IMR-90 (cell line): ENCODE measurements around the gene ARMS2. TPM values are rescaled to one million over a fixed set of nuclear protein-coding genes. Genes with fewer than 3 reads are reported as not detected.

Experiments
- ATAC-seq: fragments of 200-7000 bp; cut with Tn5 transposase; 2 replicates; pipeline ENCODE4 v1.9.1; 2020; ENCODE audit warnings: low read depth, mild to moderate bottlenecking, moderate library complexity
- BruUV-seq: library from RNA; stranded (reverse); fragments of 400-500 nt; replicated peaks from 2 replicates; lab custom pipeline; 2021; lab: Mats Ljungman, UMichigan
- CTCF ChIA-PET: fragments of 300-600 bp; formaldehyde crosslinking; extraction: SDS; loops from one replicate; lab custom pipeline; 2021; ENCODE audit warnings: antibody characterized with exemption; lab: Yijun Ruan, JAX
- POLR2A ChIA-PET: fragments of 300-600 bp; sonication (Branson Sonifier 250); formaldehyde crosslinking; loops from one replicate; lab custom pipeline; 2022; ENCODE audit warnings: antibody characterized with exemption; ENCODE audit not compliant: unreplicated experiment; lab: Charles Lee
- DNase-seq: peaks from one replicate; pipeline ENCODE4 v3.0.0; 2013
- H2AFZ ChIP-seq: replicated peaks from 2 replicates; pipeline ENCODE3; 2013; ENCODE audit warnings: low read length, mild to moderate bottlenecking; ENCODE audit not compliant: poor library complexity
- H2AK5ac ChIP-seq: 2 replicates; pipeline ENCODE4 v1.6.1; 2013; ENCODE audit warnings: low read depth, low read length, inconsistent platforms
- H2AK9ac ChIP-seq: replicated peaks from 2 replicates; pipeline ENCODE3; 2013; ENCODE audit warnings: mild to moderate bottlenecking, low read depth, low read length, moderate library complexity; ENCODE audit not compliant: poor library complexity
- H2BK120ac ChIP-seq: 2 replicates; pipeline ENCODE4 v1.6.1; 2013; ENCODE audit warnings: low read depth, low read length, inconsistent platforms
- H2BK15ac ChIP-seq: 3 replicates; pipeline ENCODE4 v1.6.1; 2013; ENCODE audit warnings: low read depth, low read length, inconsistent platforms
- H2BK20ac ChIP-seq: 2 replicates; pipeline ENCODE4 v1.6.1; 2013; ENCODE audit warnings: low read depth, mild to moderate bottlenecking, inconsistent platforms, low read length, moderate library complexity
- H2BK5ac ChIP-seq: 2 replicates; pipeline ENCODE4 v1.6.1; 2013; ENCODE audit warnings: mild to moderate bottlenecking, low read depth, low read length, inconsistent platforms; ENCODE audit not compliant: poor library complexity, severe bottlenecking
- H3K14ac ChIP-seq: replicated peaks from 2 replicates; pipeline ENCODE4 v1.6.1; 2013; ENCODE audit warnings: low read depth, low read length, inconsistent platforms
- H3K18ac ChIP-seq: 2 replicates; pipeline ENCODE4 v1.6.1; 2013; ENCODE audit warnings: low read depth, low read length, control low read depth
- H3K23ac ChIP-seq: 2 replicates; pipeline ENCODE4 v1.6.1; 2013; ENCODE audit warnings: low read depth, low read length, inconsistent platforms
- H3K27ac ChIP-seq: 2 replicates; pipeline ENCODE4 v1.5.1; 2013; ENCODE audit warnings: mild to moderate bottlenecking, control low read depth, low read length; ENCODE audit not compliant: insufficient read depth
- H3K27me3 ChIP-seq: 2 replicates; pipeline ENCODE4 v1.6.1; 2013; ENCODE audit warnings: low read length; ENCODE audit not compliant: control insufficient read depth, insufficient read depth
- H3K36me3 ChIP-seq: 2 replicates; pipeline ENCODE4 v1.6.1; 2013; ENCODE audit warnings: low read length, mixed read lengths; ENCODE audit not compliant: control insufficient read depth, insufficient read depth
- H3K4ac ChIP-seq: 2 replicates; pipeline ENCODE4 v1.6.1; 2013; ENCODE audit warnings: low read depth, low read length, inconsistent platforms
- H3K4me1 ChIP-seq: 2 replicates; pipeline ENCODE4 v1.6.1; 2013; ENCODE audit warnings: low read length, mixed read lengths; ENCODE audit not compliant: control insufficient read depth, insufficient read depth
- H3K4me2 ChIP-seq: 2 replicates; pipeline ENCODE4 v1.6.1; 2013; ENCODE audit warnings: low read depth, mild to moderate bottlenecking, control low read depth, low read length, moderate library complexity
- H3K4me3 ChIP-seq: 2 replicates; pipeline ENCODE4 v1.5.1; 2013; ENCODE audit warnings: low read depth, mild to moderate bottlenecking, control low read depth, low read length, moderate library complexity; ENCODE audit not compliant: insufficient read depth
- H3K56ac ChIP-seq: 2 replicates; pipeline ENCODE4 v1.6.1; 2013; ENCODE audit warnings: low read length, inconsistent platforms; ENCODE audit not compliant: insufficient read depth; ENCODE audit errors: extremely low read depth
- H3K79me1 ChIP-seq, 2 experiments: 2 replicates each; pipeline ENCODE4 v1.6.1; 2013; ENCODE audit warnings: low read length in 2 of 2, inconsistent platforms in 1 of 2, low read depth in 1 of 2
- H3K9ac ChIP-seq: 2 replicates; pipeline ENCODE4 v1.6.1; 2013; ENCODE audit warnings: low read depth, low read length, control low read depth
- H3K9me1 ChIP-seq: 2 replicates; pipeline ENCODE4 v1.6.1; 2013; ENCODE audit warnings: low read length, inconsistent platforms; ENCODE audit not compliant: insufficient read depth
- H3K9me3 ChIP-seq: 2 replicates; pipeline ENCODE4 v1.6.1; 2013; ENCODE audit warnings: low read length; ENCODE audit not compliant: control insufficient read depth, insufficient read depth
- H4K20me1 ChIP-seq: 2 replicates; pipeline ENCODE4 v1.6.1; 2013; ENCODE audit warnings: low read length, inconsistent platforms; ENCODE audit not compliant: insufficient read depth
- H4K5ac ChIP-seq: 2 replicates; pipeline ENCODE4 v1.6.1; 2013; ENCODE audit warnings: mild to moderate bottlenecking, low read depth, low read length, control low read depth
- H4K8ac ChIP-seq, 2 experiments: 2 replicates each; pipeline ENCODE4 v1.6.1; 2013; ENCODE audit warnings: low read depth in 2 of 2, low read length in 2 of 2, control low read depth in 1 of 2, inconsistent platforms in 1 of 2
- H4K91ac ChIP-seq: 2 replicates; pipeline ENCODE4 v1.6.1; 2013; ENCODE audit warnings: low read depth, low read length, inconsistent platforms; ENCODE audit not compliant: insufficient read depth
- CEBPB ChIP-seq: IDR thresholded peaks from 2 replicates; pipeline ENCODE4 v1.6.1; 2012; ENCODE audit warnings: low read depth, low read length, improper control_type of control experiment
- RAD21 ChIP-seq: IDR thresholded peaks from 2 replicates; pipeline ENCODE4 v1.6.1; 2012; ENCODE audit warnings: low read length, improper control_type of control experiment
- WGBS, 2 experiments: methylation state at CpG; one replicate each; pipeline versions ENCODE4 v1.1.5 to v1.1.7; 2013; ENCODE audit warnings: missing lambda C conversion rate in 2 of 2; ENCODE audit not compliant: insufficient read length in 1 of 2; ENCODE audit errors: extremely low coverage in 2 of 2; 5-methylcytosine and 5-hydroxymethylcytosine counted together
- dilution Hi-C: fragments of 300-500 bp; cut with HindIII; formaldehyde crosslinking; loops from one replicate; pipeline ENCODE4 v1.14.3; 2018; ENCODE audit warnings: low sequenced_read_pairs; ENCODE audit not compliant: unreplicated experiment
- in situ Hi-C: fragments of 300-500 bp; cut with MboI; formaldehyde crosslinking; loops from 3 replicates; pipeline ENCODE4 v1.14.3; 2019; ENCODE audit warnings: low sequenced_read_pairs, inconsistent platforms, mixed read lengths
- intact Hi-C: fragments of 100-400 bp; cut with micrococcal nuclease; formaldehyde crosslinking; loops from 2 replicates; pipeline ENCODE4 v1.10.0; 2022
- polyA plus RNA-seq, 3 experiments: library from polyadenylated mRNA; depleted of rRNA; stranded (reverse); fragments of >200 nt; gene quantifications; 2 replicates each; pipeline ENCODE4 v1.2.3, GENCODE V29; 2012; ENCODE audit warnings: low replicate concordance in 1 of 3
- total RNA-seq: library from RNA; depleted of rRNA; stranded (reverse); fragments of >200 nt; gene quantifications from 2 replicates; pipeline ENCODE4 v1.2.3, GENCODE V29; 2012
- TF ChIP-seq, protein P1 (sequence below): fragments of 150-350 bp; IDR thresholded peaks from 2 replicates; pipeline ENCODE4 v1.6.1; 2016; ENCODE audit warnings: low read depth, mild to moderate bottlenecking, low read length, moderate library complexity, borderline replicate concordance

ARMS2 gene
- total and polyA plus RNA-seq, 2 of the 4 experiments (the other 2 are of a cell fraction) = not detected

DNA sequence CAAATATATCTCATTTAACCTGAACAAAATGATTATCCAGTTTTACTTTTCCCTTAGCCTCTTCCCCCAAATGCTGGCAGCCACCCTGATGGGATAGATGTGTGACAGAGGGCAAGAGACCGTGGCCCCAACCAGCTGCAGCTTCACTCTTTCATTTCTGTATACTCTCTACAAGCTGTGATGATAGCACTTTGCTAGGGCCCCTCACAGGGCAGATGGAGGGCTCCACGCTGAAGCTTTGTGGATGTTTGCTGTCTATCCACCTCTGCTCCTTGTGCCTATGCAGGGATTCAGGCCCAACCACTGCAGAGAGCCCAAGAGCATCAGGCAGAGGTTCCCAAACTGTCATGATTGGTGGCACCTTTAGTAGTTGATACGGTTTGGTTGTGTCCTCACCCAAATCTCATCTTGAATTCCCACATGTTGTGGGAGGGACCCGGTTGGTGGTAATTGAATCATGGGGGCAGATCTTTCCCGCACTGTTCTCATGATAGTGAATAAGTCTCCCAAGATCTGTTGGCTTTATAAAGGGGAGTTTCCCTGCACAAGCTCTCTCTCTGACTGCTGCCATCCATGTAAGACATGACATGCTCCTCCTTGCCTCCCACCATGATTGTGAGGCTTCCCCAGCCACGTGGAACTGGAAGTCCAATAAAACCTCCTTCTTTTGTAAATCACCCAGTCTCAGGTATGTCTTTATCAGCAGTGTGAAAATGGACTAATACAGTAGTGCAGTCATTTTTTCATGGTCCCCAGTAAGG lies 27.0 kb downstream of the ARMS2 start:
- H4K8ac ChIP-seq = no peak overlapping the region
- H3K27ac ChIP-seq = no peak overlapping the region
- no peak overlapping the region for H2BK15ac ChIP-seq
- H3K27me3 ChIP-seq = no peaks in the 10 kb centered on the region
- H2BK5ac ChIP-seq = no peak overlapping the region
- H3K56ac ChIP-seq = no peak overlapping the region
- no peaks in the 10 kb centered on the region; the same call in 1 of the 2 replicates for H4K20me1 ChIP-seq
- no peak overlapping the region for H2AFZ ChIP-seq
- no peak overlapping the region for H3K4me3 ChIP-seq
- H3K14ac ChIP-seq = no peak overlapping the region
- no TSS peak for BruUV-seq
- H3K23ac ChIP-seq = no peak overlapping the region
- intact Hi-C loops (no loop called here), dilution Hi-C loops (no loop called here), in situ Hi-C loops (no loop called here)
- H3K18ac ChIP-seq = no peak overlapping the region
- no peak for DNase-seq
- H3K36me3 ChIP-seq = no peaks in the 10 kb centered on the region
- H4K5ac ChIP-seq = no peak overlapping the region
- H2AK5ac ChIP-seq = no peak overlapping the region
- H2AK9ac ChIP-seq = no peak overlapping the region
- no peak overlapping the region for H3K9ac ChIP-seq
- ChIA-PET CTCF (no interaction called here), POLR2A (no interaction called here)
- H3K79me1 ChIP-seq = peaks cover 4 to 7% of the 10 kb centered on the region in 2 experiments; a peak in 2 of 4 replicates
- no peak overlapping the region for H2BK20ac ChIP-seq
- 71% methylated on average over 1 of the region's 6 CpGs; no CpG with 5 or more reads in 1 of the 2 experiments for WGBS, 2 experiments
- no peak overlapping the region for H3K4me2 ChIP-seq
- TF ChIP-seq, protein P1, sequence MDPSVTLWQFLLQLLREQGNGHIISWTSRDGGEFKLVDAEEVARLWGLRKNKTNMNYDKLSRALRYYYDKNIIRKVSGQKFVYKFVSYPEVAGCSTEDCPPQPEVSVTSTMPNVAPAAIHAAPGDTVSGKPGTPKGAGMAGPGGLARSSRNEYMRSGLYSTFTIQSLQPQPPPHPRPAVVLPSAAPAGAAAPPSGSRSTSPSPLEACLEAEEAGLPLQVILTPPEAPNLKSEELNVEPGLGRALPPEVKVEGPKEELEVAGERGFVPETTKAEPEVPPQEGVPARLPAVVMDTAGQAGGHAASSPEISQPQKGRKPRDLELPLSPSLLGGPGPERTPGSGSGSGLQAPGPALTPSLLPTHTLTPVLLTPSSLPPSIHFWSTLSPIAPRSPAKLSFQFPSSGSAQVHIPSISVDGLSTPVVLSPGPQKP = no peak
- TF ChIP-seq CEBPB (no peak), RAD21 (no peak)
- ATAC-seq = no peak
- H3K4me1 ChIP-seq = peaks cover 9% of the 10 kb centered on the region
- no peak overlapping the region for H4K91ac ChIP-seq
- H3K9me3 ChIP-seq = no peaks in the 10 kb centered on the region
- no peak overlapping the region for H2BK120ac ChIP-seq
- no peak overlapping the region for H3K4ac ChIP-seq
- no peaks in the 10 kb centered on the region for H3K9me1 ChIP-seq
